MM.1S (cell line): Measurements from ENCODE around the gene ANTXR1.

ENCODE experiments used
- CTCF ChIP-seq: fragments of 300-600 bp; sonication (generic); IDR thresholded peaks from 2 replicates; pipeline ENCODE4 v1.5.1; 2016; ENCODE audit warnings: antibody characterized with exemption, low read length, mixed read lengths
- EZH2 ChIP-seq: fragments of 300-600 bp; sonication (generic); optimal IDR thresholded peaks from 2 replicates; pipeline ENCODE3; 2017; ENCODE audit warnings: low read depth, mild to moderate bottlenecking, antibody characterized with exemption, low read length, mixed read lengths

- TF ChIP-seq EZH2: no peak
- no peak for TF ChIP-seq CTCF
These were observed 41.5 kb downstream of the ANTXR1 start for GRCh38 chr2:69054431-69054830.
